CD14-positive monocyte (primary cell): ENCODE measurements around the gene DKKL1. TPM values are rescaled to one million over a fixed set of nuclear protein-coding genes. Genes with fewer than 3 reads are reported as not detected.

Experiments used
- DNase-seq, 3 donors: peaks; one replicate each; pipeline ENCODE4 v3.0.0-alpha.2; 2011 to 2022
- H2AFZ ChIP-seq: 2 replicates; pipeline ENCODE4 v1.6.0; 2012; ENCODE audit warnings: mild to moderate bottlenecking, low read depth, low read length, inconsistent platforms; ENCODE audit not compliant: insufficient read depth, poor library complexity, severe bottlenecking
- H3K27ac ChIP-seq, 2 donors: 1 replicate in 1 of 2; 2 replicates in 1 of 2; pipeline ENCODE4 v1.5.1; 2012 to 2013; ENCODE audit warnings: low read length in 2 of 2, control low read depth in 1 of 2, inconsistent platforms in 1 of 2, low read depth in 1 of 2, mild to moderate bottlenecking in 1 of 2
- H3K27me3 ChIP-seq, 2 donors: one replicate each; pipeline versions ENCODE4 v1.6.0 to v1.6.1; 2011 to 2013; ENCODE audit warnings: low read length in 2 of 2; ENCODE audit not compliant: control insufficient read depth in 2 of 2, insufficient read depth in 2 of 2
- H3K36me3 ChIP-seq, 2 donors: replicated peaks in 1 of 2; 1 replicate in 1 of 2; 2 replicates in 1 of 2; pipeline versions ENCODE4 v1.5.1 to v1.6.1; 2012 to 2013; ENCODE audit warnings: low read length in 2 of 2, control low read depth in 1 of 2, inconsistent platforms in 1 of 2, mild to moderate bottlenecking in 1 of 2; ENCODE audit not compliant: insufficient read depth in 2 of 2, control insufficient read depth in 1 of 2
- H3K4me1 ChIP-seq, 2 donors: 1 replicate in 1 of 2; 2 replicates in 1 of 2; pipeline versions ENCODE4 v1.5.1 to v1.6.1; 2012 to 2013; ENCODE audit warnings: low read length in 2 of 2, control low read depth in 1 of 2, inconsistent platforms in 1 of 2, mild to moderate bottlenecking in 1 of 2, moderate library complexity in 1 of 2; ENCODE audit not compliant: insufficient read depth in 2 of 2, control insufficient read depth in 1 of 2
- H3K4me2 ChIP-seq: replicated peaks from 2 replicates; pipeline ENCODE3; 2012; ENCODE audit warnings: low read length, moderate library complexity, mild to moderate bottlenecking; ENCODE audit not compliant: poor library complexity, severe bottlenecking; ENCODE audit errors: extremely low read depth
- H3K4me3 ChIP-seq, 3 experiments: fragments of 200-600 bp in 1 of 3; sonication (generic) in 1 of 3; replicated peaks in 1 of 3; 1 replicate in 2 of 3; 2 replicates in 1 of 3; pipeline ENCODE4 v1.5.1; 2011 to 2013; ENCODE audit warnings: low read length in 3 of 3, mild to moderate bottlenecking in 3 of 3, control low read depth in 2 of 3, low read depth in 2 of 3, inconsistent platforms in 1 of 3, moderate library complexity in 1 of 3
- H3K79me2 ChIP-seq: 2 replicates; pipeline ENCODE4 v1.6.0; 2012; ENCODE audit warnings: mild to moderate bottlenecking, control low read depth, inconsistent platforms, low read length, moderate library complexity; ENCODE audit not compliant: insufficient read depth
- H3K9ac ChIP-seq: 2 replicates; pipeline ENCODE4 v1.6.0; 2017; ENCODE audit warnings: low read length, mild to moderate bottlenecking; ENCODE audit not compliant: insufficient read depth, poor library complexity, severe bottlenecking
- H3K9me3 ChIP-seq, 2 donors: replicated peaks in 1 of 2; 1 replicate in 1 of 2; 2 replicates in 1 of 2; pipeline versions ENCODE4 v1.5.1 to v1.6.1; 2012 to 2013; ENCODE audit warnings: low read length in 2 of 2, control low read depth in 1 of 2; ENCODE audit not compliant: control insufficient read depth in 1 of 2, insufficient read depth in 1 of 2
- H4K20me1 ChIP-seq: 2 replicates; pipeline ENCODE4 v1.6.0; 2012; ENCODE audit warnings: mild to moderate bottlenecking, low read length, control low read depth, moderate library complexity; ENCODE audit not compliant: insufficient read depth
- H3K27ac Mint-ChIP-seq, 7 donors: one replicate each; pipeline ENCODE4 v1.8.0; 2020; ENCODE audit warnings: mild to moderate bottlenecking in 7 of 7, mixed read lengths in 7 of 7, moderate library complexity in 6 of 7, inconsistent platforms in 2 of 7
- H3K27me3 Mint-ChIP-seq, 3 donors: one replicate each; pipeline ENCODE4 v1.8.0; 2021 to 2022; ENCODE audit warnings: low read depth in 3 of 3, mild to moderate bottlenecking in 3 of 3, mixed read lengths in 3 of 3, moderate library complexity in 3 of 3, inconsistent platforms in 1 of 3
- H3K36me3 Mint-ChIP-seq, 2 donors: one replicate each; pipeline ENCODE4 v1.8.0; 2020; ENCODE audit warnings: mixed read lengths in 2 of 2, inconsistent platforms in 1 of 2, mild to moderate bottlenecking in 1 of 2
- H3K4me1 Mint-ChIP-seq: one replicate; pipeline ENCODE4 v1.8.0; 2020; ENCODE audit warnings: mild to moderate bottlenecking, mixed read lengths
- H3K4me3 Mint-ChIP-seq, 2 donors: one replicate each; pipeline ENCODE4 v1.8.0; 2020; ENCODE audit warnings: mild to moderate bottlenecking in 2 of 2, mixed read lengths in 2 of 2, moderate library complexity in 1 of 2
- H3K9me3 Mint-ChIP-seq, 7 donors: one replicate each; pipeline ENCODE4 v1.8.0; 2020 to 2022; ENCODE audit warnings: mixed read lengths in 7 of 7, mild to moderate bottlenecking in 6 of 7, moderate library complexity in 6 of 7, inconsistent platforms in 2 of 7
- CTCF ChIP-seq: fragments of 200-600 bp; IDR thresholded peaks from one replicate; pipeline ENCODE4 v1.8.0; 2022; ENCODE audit warnings: antibody characterized with exemption, mild to moderate bottlenecking
- WGBS: methylation state at CpG from one replicate; pipeline ENCODE4 v1.1.5; 2013; ENCODE audit warnings: missing lambda C conversion rate; ENCODE audit not compliant: insufficient coverage; 5-methylcytosine and 5-hydroxymethylcytosine counted together
- intact Hi-C, 2 donors: fragments of 100-400 bp; cut with micrococcal nuclease; formaldehyde crosslinking; loops; one replicate each; pipeline versions ENCODE4 v1.15.0 to v1.15.1; 2023
- polyA plus RNA-seq, 3 donors: library from polyadenylated mRNA; depleted of rRNA in 1 of 3; unstranded in 2 of 3; stranded (reverse) in 1 of 3; fragments of 300-500 nt in 2 of 3; fragments of >200 nt in 1 of 3; fragmentation: Illumina TruSeq in 2 of 3; gene quantifications; 1 replicate in 2 of 3; 2 replicates in 1 of 3; pipeline ENCODE4 v1.2.3, GENCODE V29; 2012 to 2021

The DKKL1 gene
- polyA plus RNA-seq, 3 donors = not detected

GRCh38 chr19:49348305-49349189 lies 15.1 kb upstream of the DKKL1 start:
- no peaks in the 10 kb centered on the region for H3K27me3 ChIP-seq
- no peak overlapping the region for H3K27ac ChIP-seq
- Mint-ChIP-seq H3K4me3 (no peak overlapping the region), H3K4me1 (no peaks in the 10 kb centered on the region), H3K27ac (no peak overlapping the region), H3K36me3 (no peaks in the 10 kb centered on the region), H3K27me3 (peaks cover 5 to 21% (median 11%) of the 10 kb centered on the region in 3 donors), H3K9me3 (peaks cover 0 to 5% (median 2%) of the 10 kb centered on the region in 7 donors)
- intact Hi-C loops = no loop called here
- DNase-seq = no peak
- H3K9me3 ChIP-seq = no peaks in the 10 kb centered on the region
- no peak overlapping the region for H2AFZ ChIP-seq
- 100% methylated on average over 2 of the region's 12 CpGs for WGBS
- H3K4me3 ChIP-seq = no peak overlapping the region
- H3K4me2 ChIP-seq = no peak overlapping the region
- no peaks in the 10 kb centered on the region for H4K20me1 ChIP-seq
- H3K9ac ChIP-seq = no peak overlapping the region
- no peaks in the 10 kb centered on the region for H3K36me3 ChIP-seq
- no peaks in the 10 kb centered on the region for H3K79me2 ChIP-seq
- H3K4me1 ChIP-seq = no peaks in the 10 kb centered on the region
- no peak for TF ChIP-seq CTCF

GRCh38 chr19:49349567-49349966 lies 14.1 kb upstream of the DKKL1 start:
- no peak for DNase-seq
- Mint-ChIP-seq H3K36me3 (no peaks in the 10 kb centered on the region), H3K4me3 (no peak overlapping the region), H3K27me3 (peaks cover 5 to 19% (median 14%) of the 10 kb centered on the region in 3 donors), H3K9me3 (peaks cover 0 to 5% (median 2%) of the 10 kb centered on the region in 7 donors), H3K27ac (peak overlapping the region in 1 of 7 donors; percentile 14), H3K4me1 (no peaks in the 10 kb centered on the region)
- Histone ChIP-seq H3K36me3 (no peaks in the 10 kb centered on the region), H4K20me1 (no peaks in the 10 kb centered on the region), H3K4me3 (no peak overlapping the region), H3K9ac (no peak overlapping the region), H2AFZ (no peak overlapping the region), H3K79me2 (no peaks in the 10 kb centered on the region), H3K27me3 (no peaks in the 10 kb centered on the region), H3K27ac (no peak overlapping the region), H3K9me3 (no peaks in the 10 kb centered on the region), H3K4me1 (no peaks in the 10 kb centered on the region), H3K4me2 (no peak overlapping the region)
- 100% methylated on average over 1 of the region's 2 CpGs for WGBS
- intact Hi-C loops = no loop called here
- no peak for TF ChIP-seq CTCF
